MCF 10A (cell line): Measurements from ENCODE around the gene GNB5. TPM values are rescaled to one million over a fixed set of nuclear protein-coding genes. Genes with fewer than 3 reads are reported as not detected.

Source experiments
- BruUV-seq: library from RNA; stranded (reverse); fragments of 400-500 nt; replicated peaks from 2 replicates; lab custom pipeline; 2021; lab: Mats Ljungman, UMichigan
- CTCF ChIA-PET: fragments of 300-600 bp; sonication (Branson Sonifier 250); formaldehyde crosslinking; extraction: SDS; loops from one replicate; lab custom pipeline; 2021; ENCODE audit warnings: antibody characterized with exemption, inconsistent platforms; lab: Yijun Ruan, JAX
- POLR2A ChIA-PET: fragments of 300-600, 350-650 bp; sonication (Branson Sonifier 250); formaldehyde crosslinking; extraction: SDS; loops from one replicate; lab custom pipeline; 2020; ENCODE audit warnings: antibody characterized with exemption, inconsistent platforms; lab: Yijun Ruan, JAX
- DNase-seq: peaks from one replicate; pipeline ENCODE4 v3.0.0-alpha.2; 2018; ENCODE audit not compliant: unreplicated experiment
- H3K27ac Mint-ChIP-seq: one replicate; pipeline ENCODE4 v1.8.0; 2022; ENCODE audit warnings: mild to moderate bottlenecking, low read depth, mixed read lengths; ENCODE audit not compliant: unreplicated experiment
- H3K27me3 Mint-ChIP-seq: one replicate; pipeline ENCODE4 v1.8.0; 2022; ENCODE audit warnings: mixed read lengths; ENCODE audit not compliant: insufficient read depth, unreplicated experiment
- H3K36me3 Mint-ChIP-seq: one replicate; pipeline ENCODE4 v1.8.0; 2022; ENCODE audit warnings: mild to moderate bottlenecking, moderate library complexity, mixed read lengths; ENCODE audit not compliant: insufficient read depth, unreplicated experiment
- H3K4me1 Mint-ChIP-seq: one replicate; pipeline ENCODE4 v1.8.0; 2022; ENCODE audit warnings: mixed read lengths; ENCODE audit not compliant: insufficient read depth, unreplicated experiment
- H3K4me3 Mint-ChIP-seq: one replicate; pipeline ENCODE4 v1.8.0; 2022; ENCODE audit warnings: mild to moderate bottlenecking, moderate library complexity, mixed read lengths; ENCODE audit not compliant: unreplicated experiment
- H3K9me3 Mint-ChIP-seq: one replicate; pipeline ENCODE4 v1.8.0; 2022; ENCODE audit warnings: mixed read lengths; ENCODE audit not compliant: unreplicated experiment
- CTCF ChIP-seq: fragments of 200-600 bp; IDR thresholded peaks from one replicate; pipeline ENCODE4 v1.8.0; 2022; ENCODE audit warnings: antibody characterized with exemption, mild to moderate bottlenecking; ENCODE audit not compliant: unreplicated experiment
- intact Hi-C: fragments of 100-400 bp; cut with micrococcal nuclease; formaldehyde crosslinking; loops from 2 replicates; pipeline ENCODE4 v1.14.1; 2022
- total RNA-seq: library from RNA; stranded (reverse); gene quantifications from 2 replicates; pipeline ENCODE4 v1.2.3, GENCODE V29; 2022

Gene GNB5
- total RNA-seq, 1 experiment from 2014 or later, result 31.8 TPM

- H3K9me3 Mint-ChIP-seq, result no peaks in the 10 kb centered on the region
- no peak overlapping the region for H3K27ac Mint-ChIP-seq
- ChIA-PET POLR2A (interaction anchor here (0.7 to 2.5 kb wide), 8 partner anchors 8 to 37 kb away, joined by 3 to 9 read pairs (median 5); no protein-coding TSS in a partner anchor), CTCF (interaction anchor here (0.6 to 1.2 kb wide), 3 partner anchors 9 to 19 kb away, joined by 3 to 5 read pairs (median 4); no protein-coding TSS in a partner anchor)
- no peak for TF ChIP-seq CTCF
- intact Hi-C loops, result no loop called here
- peaks cover 31% of the 10 kb centered on the region for H3K4me1 Mint-ChIP-seq
- BruUV-seq, result no TSS peak
- no peaks in the 10 kb centered on the region for H3K27me3 Mint-ChIP-seq
- H3K36me3 Mint-ChIP-seq, result no peaks in the 10 kb centered on the region
- no peak overlapping the region for H3K4me3 Mint-ChIP-seq
- no peak for DNase-seq
These were observed 84.6 kb downstream of the GNB5 start for GRCh38 chr15:52106641-52107040.

- H3K4me1 Mint-ChIP-seq, result peaks cover 31% of the 10 kb centered on the region
- intact Hi-C loops, result no loop called here
- TF ChIP-seq CTCF, result no peak
- POLR2A ChIA-PET, result interaction anchor here (0.7 to 2.5 kb wide), 10 partner anchors 8 to 86 kb away, joined by 3 to 9 read pairs (median 4); no protein-coding TSS in a partner anchor
- H3K9me3 Mint-ChIP-seq, result no peaks in the 10 kb centered on the region
- no TSS peak for BruUV-seq
- no peak for DNase-seq
- no peak overlapping the region for H3K4me3 Mint-ChIP-seq
- H3K27ac Mint-ChIP-seq, result no peak overlapping the region
- CTCF ChIA-PET, result no interaction called here
- H3K27me3 Mint-ChIP-seq, result no peaks in the 10 kb centered on the region
- H3K36me3 Mint-ChIP-seq, result no peaks in the 10 kb centered on the region
These were observed 85.3 kb downstream of the GNB5 start for GRCh38 chr15:52105846-52106245.

- H3K27ac Mint-ChIP-seq, result no peak overlapping the region
- no TSS peak for BruUV-seq
- POLR2A ChIA-PET, result interaction anchor here (0.7 to 2.3 kb wide), 6 partner anchors 20 to 230 kb away, joined by 3 to 18 read pairs (median 6); partner anchors contain the start of gene LEO1
- no peaks in the 10 kb centered on the region for H3K27me3 Mint-ChIP-seq
- no peaks in the 10 kb centered on the region for H3K36me3 Mint-ChIP-seq
- DNase-seq, result no peak
- no peak overlapping the region for H3K4me3 Mint-ChIP-seq
- CTCF ChIA-PET, result interaction anchor here (1.0 to 1.8 kb wide), 4 partner anchors 31 to 37 kb away, joined by 3 to 10 read pairs (median 4); no protein-coding TSS in a partner anchor
- intact Hi-C loops, result no loop called here
- TF ChIP-seq CTCF, result no peak
- no peaks in the 10 kb centered on the region for H3K9me3 Mint-ChIP-seq
- peaks cover 32% of the 10 kb centered on the region for H3K4me1 Mint-ChIP-seq
These were observed 86.6 kb downstream of the GNB5 start for GRCh38 chr15:52104532-52105004.

GRCh38 chr15:52103217-52104207 is 87.7 kb downstream of the GNB5 start:
- BruUV-seq, result no TSS peak
- Mint-ChIP-seq H3K9me3 (no peaks in the 10 kb centered on the region), H3K4me3 (peak overlapping the region; percentile 20), H3K4me1 (peaks cover 36% of the 10 kb centered on the region), H3K27me3 (no peaks in the 10 kb centered on the region), H3K36me3 (no peaks in the 10 kb centered on the region), H3K27ac (peak overlapping the region; percentile 92)
- intact Hi-C loops, result no loop called here
- peak; percentile 95 for DNase-seq
- POLR2A ChIA-PET, result interaction anchor here (0.9 to 2.3 kb wide), 17 partner anchors 9 to 229 kb away, joined by 3 to 18 read pairs (median 4); partner anchors contain the start of gene LEO1
- no peak for TF ChIP-seq CTCF
- CTCF ChIA-PET, result interaction anchor here (0.6 to 1.8 kb wide), 11 partner anchors 9 to 133 kb away, joined by 3 to 10 read pairs (median 3); partner anchors contain the start of gene LEO1
